ENCODE measurements around the gene LY6G6F.

Gene LY6G6F

GRCh38 chr6:31702819-31703716, 3.6 kb upstream of the LY6G6F start, which contains the start of gene ABHD16A:
Gene ABHD16A, minus strand, starts transcription at chr6:31703324. Its CDS starts 43 bp downstream, at chr6:31703281.
- TF ChIP-seq GATA2 (IDR thresholded peaks at IDR 0.05; ENCODE audit: low read depth, low read length) (peak; percentile 34; the same call in 1 of the 2 replicates), GATA3 (IDR thresholded peaks at IDR 0.05; ENCODE audit: low read depth, low read length) (no peak)

DNA sequence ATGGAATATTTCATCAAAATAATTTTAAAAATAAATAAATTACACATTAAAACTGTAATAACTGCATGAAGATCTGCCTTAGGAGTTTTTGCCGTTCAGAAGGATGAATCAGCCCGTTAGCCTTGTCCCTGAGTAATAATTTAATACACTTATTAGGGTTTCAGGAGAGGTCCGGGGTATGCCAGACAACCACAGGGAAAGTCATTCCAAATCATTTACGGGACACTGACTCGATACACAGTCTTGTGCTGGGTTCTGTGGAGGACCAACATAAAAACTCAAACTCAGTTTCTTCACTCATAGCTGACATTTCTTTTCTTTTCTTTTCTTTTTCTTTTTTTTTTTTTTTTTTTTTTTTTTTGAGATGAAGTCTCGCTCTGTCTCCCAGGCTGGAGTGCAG, 735 bp upstream of the LY6G6F start:
- TF ChIP-seq GATA2 (IDR thresholded peaks at IDR 0.05; ENCODE audit: low read depth, low read length), result no peak
- TF ChIP-seq GATA3 (IDR thresholded peaks at IDR 0.05; ENCODE audit: low read depth, low read length), result no peak

DNA sequence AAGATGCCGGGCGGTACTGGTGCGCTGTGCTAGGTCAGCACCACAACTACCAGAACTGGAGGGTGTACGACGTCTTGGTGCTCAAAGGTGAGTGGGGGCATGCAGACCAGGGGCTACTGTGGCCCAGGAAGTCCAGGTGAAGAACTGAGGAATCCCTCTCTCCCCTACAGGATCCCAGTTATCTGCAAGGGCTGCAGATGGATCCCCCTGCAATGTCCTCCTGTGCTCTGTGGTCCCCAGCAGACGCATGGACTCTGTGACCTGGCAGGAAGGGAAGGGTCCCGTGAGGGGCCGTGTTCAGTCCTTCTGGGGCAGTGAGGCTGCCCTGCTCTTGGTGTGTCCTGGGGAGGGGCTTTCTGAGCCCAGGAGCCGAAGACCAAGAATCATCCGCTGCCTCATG, 1.0 kb downstream of the LY6G6F start:
- TF ChIP-seq GATA2 (IDR thresholded peaks at IDR 0.05; ENCODE audit: low read depth, low read length), result no peak
- no peak for TF ChIP-seq GATA3 (IDR thresholded peaks at IDR 0.05; ENCODE audit: low read depth, low read length)

- no peak for TF ChIP-seq GATA2 (IDR thresholded peaks at IDR 0.05; ENCODE audit: low read depth, low read length)
- no peak for TF ChIP-seq GATA3 (IDR thresholded peaks at IDR 0.05; ENCODE audit: low read depth, low read length)
Measured at GRCh38 chr6:31708224-31708623, 1.6 kb downstream of the LY6G6F start.

DNA sequence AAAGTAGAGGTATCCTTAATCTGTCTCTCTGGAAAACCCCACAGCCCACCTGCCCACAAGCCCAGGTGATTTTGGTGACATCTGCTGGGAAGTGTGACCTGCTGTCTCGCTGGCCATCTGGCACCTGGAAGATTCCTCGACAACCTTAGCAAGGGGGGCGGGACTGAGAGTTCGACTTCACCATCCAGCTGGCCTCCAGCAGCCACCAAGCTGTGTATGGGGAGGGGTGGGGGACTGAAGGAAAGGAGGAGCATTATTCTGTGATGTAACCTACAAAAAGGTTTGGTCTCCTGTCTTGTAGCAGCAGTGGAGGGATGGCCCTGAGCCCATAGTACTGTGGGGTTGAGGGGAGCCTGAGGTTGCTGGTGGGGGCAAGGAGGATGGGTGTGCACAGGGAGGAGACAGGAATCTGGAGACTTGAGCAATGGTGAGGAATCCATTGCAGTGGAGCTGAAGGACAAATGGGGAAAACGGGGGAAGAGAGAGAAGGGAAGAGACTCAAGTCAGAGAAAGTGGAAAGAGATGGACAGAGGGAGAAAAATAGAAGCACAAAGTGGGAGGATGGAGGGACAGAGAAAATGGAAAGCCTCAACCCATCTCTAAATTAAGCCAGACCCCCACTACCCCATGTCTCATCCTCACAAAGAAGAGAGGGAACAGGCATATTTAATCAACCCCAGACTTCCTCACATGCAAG, 4.0 kb downstream of the LY6G6F start:
- TF ChIP-seq GATA3 (IDR thresholded peaks at IDR 0.05; ENCODE audit: low read depth, low read length) (no peak), GATA2 (IDR thresholded peaks at IDR 0.05; ENCODE audit: low read depth, low read length) (no peak)

DNA sequence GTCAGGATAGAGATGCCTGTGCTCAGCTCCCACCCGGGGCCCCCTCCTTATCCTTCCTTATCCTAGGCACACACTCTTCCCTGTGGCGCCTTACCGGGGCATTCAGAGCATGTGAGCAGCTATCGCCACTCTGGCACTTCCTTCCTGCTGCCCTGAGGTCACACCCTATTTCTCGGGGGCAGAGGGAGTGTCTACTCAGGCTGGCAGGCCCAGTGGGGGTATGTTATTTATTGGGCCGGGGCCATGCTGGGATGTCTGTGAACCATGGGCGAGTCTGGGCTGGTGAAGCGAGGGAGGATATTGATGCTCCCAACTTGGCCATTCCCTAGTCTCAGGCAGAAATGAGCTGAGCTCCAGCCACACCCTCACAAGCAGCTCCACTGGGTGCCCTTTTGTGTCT, 4.6 kb downstream of the LY6G6F start:
- TF ChIP-seq GATA3 (IDR thresholded peaks at IDR 0.05; ENCODE audit: low read depth, low read length) (no peak), GATA2 (IDR thresholded peaks at IDR 0.05; ENCODE audit: low read depth, low read length) (no peak)

DNA sequence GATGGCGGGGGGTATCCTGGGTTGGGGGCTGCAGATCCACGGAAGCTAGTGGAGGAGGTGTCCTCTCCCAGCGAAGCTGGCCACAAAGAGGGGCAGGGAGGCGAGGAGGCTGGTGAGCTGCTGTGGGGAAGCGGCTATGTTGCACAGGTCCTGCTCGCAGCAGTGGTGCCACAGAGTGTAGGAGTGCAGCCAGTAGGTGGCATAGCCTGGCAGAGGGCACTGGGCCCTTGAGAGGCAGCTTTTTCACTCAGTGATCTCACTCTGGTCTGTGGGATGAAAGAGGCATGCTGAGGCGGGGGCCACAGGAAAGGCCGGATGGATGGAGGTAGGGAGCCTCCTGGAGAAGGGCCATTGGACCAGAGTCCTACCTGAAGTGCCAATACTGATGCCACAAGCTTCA, 5.6 kb downstream of the LY6G6F start:
- no peak for TF ChIP-seq GATA3 (IDR thresholded peaks at IDR 0.05; ENCODE audit: low read depth, low read length)
- no peak for TF ChIP-seq GATA2 (IDR thresholded peaks at IDR 0.05; ENCODE audit: low read depth, low read length)

DNA sequence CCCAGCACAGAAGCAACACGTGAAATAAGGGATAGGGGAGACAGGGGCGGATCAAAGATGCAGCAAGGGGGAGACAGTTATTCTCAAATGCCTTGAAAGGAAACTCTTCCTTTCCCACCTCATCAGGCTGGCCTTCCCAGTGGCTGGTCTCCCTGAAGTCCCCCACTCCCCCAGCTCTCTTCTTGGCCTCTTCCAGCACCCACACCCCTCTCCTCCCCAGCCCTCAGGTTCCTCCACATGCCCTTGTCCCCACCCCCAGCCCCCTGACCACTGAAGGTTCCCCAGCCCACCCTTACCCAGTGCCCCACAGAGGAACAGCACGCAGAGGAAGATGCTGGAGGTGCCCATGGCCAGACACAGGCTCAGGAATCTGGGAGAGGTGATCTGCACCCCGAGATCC, 6.8 kb downstream of the LY6G6F start:
- TF ChIP-seq GATA3 (IDR thresholded peaks at IDR 0.05; ENCODE audit: low read depth, low read length) (no peak), GATA2 (IDR thresholded peaks at IDR 0.05; ENCODE audit: low read depth, low read length) (no peak)

DNA sequence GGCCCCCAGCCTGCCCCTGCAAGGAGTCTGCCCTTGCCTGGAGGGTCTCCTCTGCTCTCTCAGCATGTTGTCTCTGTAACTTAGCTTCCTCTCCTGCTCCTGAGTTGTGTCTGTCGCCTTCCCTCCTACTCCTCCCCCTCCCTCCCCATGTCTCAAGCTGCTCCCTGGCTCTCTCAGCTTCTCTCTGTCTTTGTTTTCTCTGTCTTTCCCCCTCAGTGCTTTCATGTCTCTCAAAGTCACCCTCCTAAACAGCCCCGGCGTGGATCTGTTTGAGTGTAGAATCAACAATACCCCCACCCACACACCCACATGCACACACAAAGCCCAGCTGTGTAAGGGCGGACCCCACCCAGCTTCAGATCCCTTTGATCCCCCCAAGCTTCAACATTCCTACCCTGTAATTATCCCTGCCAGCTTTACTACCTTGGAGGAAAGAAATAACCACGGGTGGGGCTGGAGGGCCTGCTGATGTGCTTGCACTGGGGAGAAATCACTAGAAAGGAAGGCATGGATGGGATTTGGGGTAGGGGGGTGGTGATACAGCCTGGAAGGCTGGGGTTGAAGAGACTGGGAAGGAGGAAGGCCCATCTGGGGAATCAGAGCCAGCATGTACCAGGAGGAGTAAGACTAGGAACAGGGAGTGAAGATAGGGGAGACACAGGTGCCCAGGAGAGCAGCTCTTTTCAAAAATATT, 7.5 kb downstream of the LY6G6F start:
- TF ChIP-seq GATA2 (IDR thresholded peaks at IDR 0.05; ENCODE audit: low read depth, low read length) (no peak), GATA3 (IDR thresholded peaks at IDR 0.05; ENCODE audit: low read depth, low read length) (no peak)

DNA sequence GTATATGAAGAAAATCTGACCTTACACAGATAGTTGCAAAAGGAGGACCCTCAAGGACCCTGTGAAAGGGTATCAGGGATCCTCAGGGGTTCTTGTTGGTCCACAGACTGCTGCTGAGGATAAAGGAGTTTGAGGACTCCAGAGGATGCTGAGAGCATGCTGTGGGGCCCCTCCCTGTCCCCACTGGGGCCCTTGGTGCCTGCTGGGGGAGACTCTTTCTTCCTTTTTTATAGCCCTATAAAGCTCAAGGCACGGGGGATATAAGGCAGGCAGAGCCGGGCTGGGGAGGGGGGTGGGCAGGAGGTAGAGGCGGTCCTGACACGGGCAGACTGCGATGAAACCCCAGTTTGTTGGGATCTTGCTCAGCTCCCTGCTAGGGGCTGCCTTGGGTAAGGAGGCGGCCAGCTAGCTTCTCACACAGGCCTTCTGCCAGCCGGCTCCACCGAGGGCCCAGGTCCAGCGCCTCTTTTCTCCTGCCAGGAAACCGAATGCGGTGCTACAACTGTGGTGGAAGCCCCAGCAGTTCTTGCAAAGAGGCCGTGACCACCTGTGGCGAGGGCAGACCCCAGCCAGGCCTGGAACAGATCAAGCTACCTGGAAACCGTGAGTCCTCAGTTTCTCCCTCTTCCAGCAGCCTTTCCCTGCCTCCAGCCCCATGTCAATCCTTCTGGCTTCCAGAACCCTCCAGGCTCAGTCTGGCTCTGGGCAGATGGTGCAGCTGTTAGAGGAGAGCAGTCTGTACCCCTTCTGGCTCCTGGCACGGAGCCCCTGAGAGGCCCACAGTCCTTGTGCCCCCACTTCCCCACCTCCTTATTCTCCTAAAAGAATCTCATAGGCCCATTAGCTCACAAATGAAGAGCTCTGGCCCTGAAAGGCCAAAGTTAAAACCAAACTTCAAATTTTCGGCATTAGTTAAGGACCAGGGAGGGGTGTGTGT, 8.6 kb downstream of the LY6G6F start, which contains the start of gene LY6G6D:
Gene LY6G6D (plus strand): TSS at position 327 of the 937 bp plus-strand sequence. CDS start 8 bp downstream, at position 335.
- TF ChIP-seq GATA3 (IDR thresholded peaks at IDR 0.05; ENCODE audit: low read depth, low read length) (no peak), GATA2 (IDR thresholded peaks at IDR 0.05; ENCODE audit: low read depth, low read length) (no peak)

DNA sequence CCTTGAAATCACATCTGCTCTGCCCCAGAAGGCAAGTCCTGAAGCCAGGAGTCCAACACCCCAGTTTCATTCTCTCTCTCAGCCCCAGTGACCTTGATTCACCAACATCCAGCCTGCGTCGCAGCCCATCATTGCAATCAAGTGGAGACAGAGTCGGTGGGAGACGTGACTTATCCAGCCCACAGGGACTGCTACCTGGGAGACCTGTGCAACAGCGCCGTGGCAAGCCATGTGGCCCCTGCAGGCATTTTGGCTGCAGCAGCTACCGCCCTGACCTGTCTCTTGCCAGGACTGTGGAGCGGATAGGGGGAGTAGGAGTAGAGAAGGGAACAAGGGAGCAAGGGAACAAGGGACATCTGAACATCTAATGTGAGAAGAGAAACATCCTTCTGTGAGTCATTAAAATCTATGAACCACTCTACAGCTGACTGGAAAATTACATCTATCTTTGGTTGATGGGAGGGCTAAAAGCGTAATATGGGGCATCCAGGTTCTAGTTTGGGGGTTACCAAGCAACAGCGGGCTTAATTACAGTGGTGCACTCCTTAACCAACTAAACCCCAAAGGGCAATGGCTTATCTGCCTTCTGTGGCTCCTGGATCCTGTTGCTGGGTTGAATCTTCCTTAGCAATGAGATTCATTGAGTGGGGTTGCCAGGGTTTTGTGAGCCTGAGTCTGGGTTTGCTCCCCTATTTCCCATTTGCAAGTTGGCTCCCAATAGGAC, 11.0 kb downstream of the LY6G6F start:
- no peak for TF ChIP-seq GATA2 (IDR thresholded peaks at IDR 0.05; ENCODE audit: low read depth, low read length)

- TF ChIP-seq GATA2 (IDR thresholded peaks at IDR 0.05; ENCODE audit: low read depth, low read length) (no peak), GATA3 (IDR thresholded peaks at IDR 0.05; ENCODE audit: low read depth, low read length) (no peak)
Measured at GRCh38 chr6:31718265-31718664, 11.6 kb downstream of the LY6G6F start.

DNA sequence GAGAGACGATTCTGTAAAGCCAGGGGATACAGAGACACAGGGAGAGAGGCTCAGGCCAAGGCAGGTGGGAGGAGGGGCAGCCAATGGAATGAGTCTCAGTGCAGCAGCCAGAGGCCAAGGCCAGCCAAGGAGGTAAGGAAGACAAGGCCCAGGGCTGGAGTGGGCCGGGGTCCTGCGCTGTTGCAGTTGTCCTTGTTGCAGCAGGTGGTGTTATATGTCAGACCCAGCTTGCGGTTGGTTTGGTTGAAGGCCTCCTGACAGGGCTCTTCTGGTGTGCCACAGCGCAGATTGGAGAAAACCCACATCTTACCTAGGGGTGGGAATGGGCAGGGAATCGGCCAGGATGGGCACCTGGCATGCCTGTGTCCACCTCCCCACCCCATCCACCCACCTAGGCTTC, 12.3 kb downstream of the LY6G6F start:
- TF ChIP-seq GATA3 (IDR thresholded peaks at IDR 0.05; ENCODE audit: low read depth, low read length) (no peak), GATA2 (IDR thresholded peaks at IDR 0.05; ENCODE audit: low read depth, low read length) (no peak)

All from SH-SY5Y (cell line).